Activated CD4-positive, alpha-beta T cell treated with anti-CD3 and anti-CD28 coated beads for 4 hours (primary cell): ENCODE data around the gene SNIP1.
"Not testable (repeated sequence)": the region's sequence is repeated elsewhere in the genome, so short reads cannot be mapped to it uniquely, and the experiment has no call there.

Source experiments
- DNase-seq, 2 donors: peaks; one replicate each; pipeline ENCODE4 v3.0.0-alpha.2; 2020

SNIP1 gene

DNA sequence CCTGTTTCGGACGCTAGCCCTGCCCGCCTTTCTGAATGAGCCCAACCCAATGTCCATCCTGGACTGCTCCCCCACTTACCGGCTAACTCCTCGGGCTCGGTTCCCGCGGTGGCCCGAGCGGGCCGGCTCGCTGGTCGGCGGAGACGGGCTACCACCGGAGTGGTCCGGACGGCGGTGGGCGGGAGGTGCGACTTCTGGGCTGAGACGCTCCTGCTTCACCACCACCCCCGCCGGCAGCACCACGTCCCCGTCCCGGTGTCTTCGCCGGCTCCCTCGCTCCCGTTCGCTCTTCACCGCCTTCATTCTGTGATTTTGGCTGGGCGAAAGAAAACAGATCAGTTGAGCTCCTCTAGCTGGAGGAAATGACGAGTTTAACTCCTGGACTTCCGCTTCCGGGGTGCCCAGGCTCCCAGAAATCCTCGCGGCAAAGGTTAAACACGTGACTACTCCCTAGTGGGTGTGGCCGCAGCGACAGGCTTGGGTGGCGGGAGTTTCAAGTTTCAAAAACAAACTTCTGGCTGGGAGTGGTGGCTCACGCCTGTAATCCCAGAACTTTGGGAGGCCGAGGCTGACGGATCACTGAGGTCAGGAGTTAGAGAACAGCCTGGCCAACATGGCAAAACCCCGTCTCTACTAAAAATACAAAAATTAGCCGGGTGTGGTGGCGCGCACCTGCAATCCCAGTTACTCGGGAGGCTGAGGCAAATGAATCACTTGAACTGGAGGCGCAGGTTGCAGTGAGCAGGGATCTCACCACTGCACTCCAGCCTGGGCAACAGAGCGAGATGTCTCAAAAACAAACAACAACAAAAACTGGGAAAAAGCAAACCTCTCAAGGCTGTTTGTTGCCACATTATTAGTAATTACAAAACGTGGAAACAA lies at the start of gene SNIP1:
TSS of gene SNIP1 (minus strand) at position 367 of the 882 bp plus-strand sequence. CDS start at position 303, 64 bp downstream.
- peak; percentile 88 to 89 for DNase-seq

DNA sequence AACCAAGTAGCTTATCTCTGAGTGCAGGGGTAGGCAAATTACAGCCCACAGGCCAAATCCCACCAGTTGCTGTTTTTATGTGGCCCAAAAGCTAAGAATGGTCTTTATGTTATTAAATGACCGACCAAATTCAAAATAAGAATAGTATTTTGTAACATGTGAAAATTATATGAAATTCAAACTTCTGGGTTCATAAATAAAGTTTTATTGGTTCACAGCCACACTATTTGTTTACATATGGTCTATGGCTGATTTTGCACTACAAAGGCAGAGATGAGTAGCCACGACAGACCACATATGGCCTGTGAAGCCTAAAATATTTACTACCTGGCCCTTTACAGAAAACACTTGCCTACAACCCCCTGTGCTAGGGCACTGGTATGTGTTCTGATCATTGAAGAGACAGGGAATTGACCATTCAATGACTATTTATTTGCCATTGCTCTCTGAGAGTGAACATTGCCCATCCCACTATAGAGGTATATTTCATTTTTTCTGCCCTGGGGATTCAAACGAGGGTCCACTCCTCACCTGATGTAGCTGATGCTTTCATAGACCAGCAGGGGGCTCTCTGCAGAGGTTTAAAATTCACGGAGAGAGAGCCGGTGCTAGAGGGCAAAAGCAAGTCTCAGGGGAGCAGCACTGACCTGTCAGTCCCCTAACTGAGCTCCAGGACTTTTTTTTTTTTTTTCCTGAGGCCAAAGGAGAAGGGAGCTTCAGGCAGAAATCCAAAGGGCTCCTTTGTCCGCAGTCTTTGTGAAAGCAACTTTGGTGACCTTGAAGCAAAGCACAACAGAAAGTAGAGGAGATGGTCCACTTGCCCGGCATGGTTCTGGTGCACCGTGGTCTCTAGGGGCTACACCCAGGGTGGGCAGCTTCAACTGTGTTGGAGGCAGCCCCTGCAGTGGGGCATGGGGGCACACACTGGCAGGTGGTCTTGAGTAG lies 48.9 kb upstream of the SNIP1 start:
- peak; percentile 27 to 38 for DNase-seq

GRCh38 chr1:37601441-37601840 lies 47.3 kb upstream of the SNIP1 start:
- no peak for DNase-seq

- DNase-seq = no peak
These were observed 45.8 kb upstream of the SNIP1 start for GRCh38 chr1:37599940-37600339.

- DNase-seq = no peak
These were observed 42.1 kb upstream of the SNIP1 start for GRCh38 chr1:37596182-37596667.

DNA sequence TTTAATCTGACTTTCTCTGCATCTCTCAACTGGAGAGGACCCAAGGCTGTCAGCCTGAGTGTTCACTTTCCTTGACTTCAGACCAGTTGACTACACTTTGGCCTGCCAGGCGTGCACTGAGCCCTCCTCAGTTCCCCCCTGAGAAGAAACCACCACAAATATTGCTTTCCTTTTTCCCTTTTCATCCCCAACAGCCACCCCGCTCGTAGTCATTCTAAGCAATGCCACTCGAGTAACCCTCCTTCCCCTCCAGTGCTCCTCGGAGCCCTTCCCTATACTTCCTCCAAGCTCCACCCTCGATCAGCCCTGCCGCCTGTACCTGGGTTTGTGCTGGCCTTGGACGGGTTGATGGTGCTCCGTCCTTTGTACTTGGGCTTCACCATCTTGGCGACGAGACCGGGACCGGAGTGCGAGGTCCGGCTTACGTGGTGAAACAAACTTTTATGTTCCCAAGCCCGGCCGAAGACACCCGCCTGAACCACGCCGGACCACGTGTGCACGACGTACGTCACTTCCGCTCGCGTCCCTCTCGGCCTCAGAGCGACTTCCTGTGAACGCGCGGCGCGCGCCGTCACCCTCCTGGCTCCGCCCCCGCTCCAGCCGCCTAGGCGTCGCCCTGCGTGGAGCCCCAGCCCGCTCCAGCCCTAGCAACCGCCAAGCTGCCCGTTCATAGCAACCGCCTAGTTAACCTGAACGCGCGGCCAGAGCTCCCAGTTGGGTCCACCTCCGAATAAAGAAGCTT lies 41.5 kb upstream of the SNIP1 start, which contains the start of gene GNL2:
TSS of gene GNL2 (minus strand) at position 498 of the 742 bp plus-strand sequence. CDS start at position 383, 115 bp downstream.
- DNase-seq = peak; percentile 94 to 95

DNA sequence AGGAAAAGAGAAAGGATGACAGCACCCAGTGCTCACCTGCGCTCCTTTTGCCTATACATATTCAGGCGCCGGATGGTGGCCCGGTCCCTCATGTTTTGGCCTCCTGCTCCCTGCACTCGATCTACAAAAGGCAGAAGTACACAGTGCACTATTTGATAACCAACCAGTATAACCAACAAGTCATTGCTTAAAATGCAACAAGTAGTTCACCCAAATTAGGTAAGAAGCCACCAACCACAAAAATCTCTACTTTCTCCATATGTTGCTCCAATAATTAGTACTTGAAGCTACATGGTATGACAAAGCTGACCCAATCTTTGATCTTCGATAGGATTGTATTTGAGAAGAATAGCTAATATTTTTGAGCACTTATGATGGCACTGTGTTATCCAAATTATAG lies 39.6 kb upstream of the SNIP1 start:
- DNase-seq = no peak

DNA sequence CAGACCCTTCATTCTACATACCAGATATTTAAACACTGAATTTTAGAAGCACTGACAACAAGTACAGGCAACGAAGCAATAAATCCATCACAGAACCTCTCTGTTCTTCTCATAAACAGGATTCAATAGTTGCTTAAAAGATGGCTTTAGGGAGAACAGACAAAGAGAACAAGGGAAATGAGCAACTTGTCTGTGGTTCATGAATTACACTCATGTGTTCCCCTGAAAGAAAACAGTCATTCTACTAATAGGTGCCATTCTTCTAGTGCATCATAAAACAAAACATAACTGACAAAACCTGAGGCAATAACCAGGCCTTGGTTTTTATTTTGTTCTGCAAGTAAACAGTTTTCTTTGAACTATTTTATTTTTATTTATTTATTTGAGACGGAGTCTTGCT lies 34.8 kb upstream of the SNIP1 start:
- DNase-seq = no peak

GRCh38 chr1:37584544-37584943 lies 30.5 kb upstream of the SNIP1 start:
- not testable (repeated sequence) for DNase-seq

DNA sequence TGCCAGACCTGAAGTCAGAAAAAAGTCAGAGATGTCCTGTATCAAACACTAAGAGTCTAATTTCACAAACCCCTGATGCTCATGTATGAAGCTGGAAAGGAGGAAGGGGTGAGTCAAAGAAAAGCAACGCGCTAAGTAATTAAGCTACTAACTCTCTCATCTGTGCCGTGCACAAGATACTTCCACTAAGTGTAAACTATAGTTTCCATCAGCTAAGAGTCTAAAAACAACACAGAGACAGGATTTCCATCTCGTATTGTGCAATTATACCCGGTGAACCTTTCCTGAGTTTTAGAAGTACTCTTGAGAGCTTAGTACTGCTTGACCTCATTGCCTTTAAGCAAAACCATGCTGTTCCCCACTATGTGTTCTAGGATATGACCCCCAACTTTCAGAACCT lies 21.6 kb upstream of the SNIP1 start:
- no peak for DNase-seq

DNA sequence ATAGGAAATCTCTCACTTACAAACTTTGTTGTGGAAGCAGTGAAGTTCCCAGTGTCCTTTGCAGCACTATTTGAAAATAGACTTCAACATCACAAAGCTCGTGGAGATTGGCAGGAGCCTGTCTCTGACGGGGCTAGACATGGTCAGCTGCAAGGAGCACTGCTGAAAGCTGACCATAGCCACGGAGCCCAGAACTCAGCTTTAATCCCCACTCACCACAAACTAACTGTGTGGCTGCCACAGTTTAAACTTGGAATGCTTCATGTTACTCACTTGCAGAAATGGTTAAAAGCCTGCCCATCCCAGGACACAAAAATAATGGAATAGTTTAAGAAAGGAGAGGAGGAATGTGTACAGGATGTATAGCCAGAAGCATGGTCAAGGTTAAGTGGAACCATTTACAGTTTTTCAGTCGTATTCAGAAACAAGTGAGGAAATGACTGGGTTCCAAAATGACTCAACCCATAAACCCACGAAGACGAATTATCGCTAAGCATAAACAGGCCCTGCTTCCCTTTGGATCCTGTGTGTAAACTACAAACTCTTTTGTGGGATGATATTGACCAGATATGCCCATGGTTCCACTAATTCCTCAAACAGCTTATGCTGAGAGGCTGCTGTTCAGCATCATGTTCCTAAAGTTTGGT lies 20.9 kb upstream of the SNIP1 start:
- DNase-seq = no peak

DNA sequence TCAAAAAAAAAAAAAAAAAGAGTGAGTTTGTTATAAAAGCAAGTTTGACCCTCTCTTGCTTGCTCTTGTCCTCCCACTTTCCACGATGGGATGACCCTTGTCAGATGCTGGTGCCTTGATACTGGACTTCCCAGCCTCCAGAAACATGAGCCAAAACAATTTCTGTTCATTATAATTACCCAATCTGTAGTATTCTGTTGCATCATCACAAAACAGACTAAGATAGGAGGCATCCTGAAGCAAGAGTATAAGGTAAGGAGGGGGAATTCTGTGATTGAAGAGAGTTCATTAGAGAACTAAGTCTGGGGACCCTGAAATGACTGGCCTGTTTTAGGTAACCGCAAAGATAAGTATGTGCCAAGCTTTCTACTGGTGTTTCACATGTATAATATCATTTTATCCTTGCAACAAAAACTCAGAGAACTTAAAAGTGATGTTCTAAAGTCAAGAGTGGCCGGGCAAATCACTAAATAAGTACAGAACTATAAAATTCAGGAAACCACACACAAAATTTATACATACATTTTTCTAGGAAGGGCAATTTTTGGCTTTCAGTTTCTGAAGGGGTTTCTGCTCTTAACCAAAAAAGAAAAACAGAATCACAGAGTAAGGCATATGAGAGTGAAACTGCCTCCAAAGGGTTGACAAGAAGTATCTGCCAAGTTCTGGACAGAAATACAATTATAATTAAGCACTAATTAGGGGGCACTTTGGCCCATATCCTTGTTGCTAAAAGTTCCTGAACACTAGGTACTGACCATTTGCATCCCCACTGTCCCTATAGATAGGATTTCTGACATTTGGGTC lies 16.6 kb upstream of the SNIP1 start:
- DNase-seq = no peak

GRCh38 chr1:37567023-37567422 lies 12.9 kb upstream of the SNIP1 start:
- no peak for DNase-seq

- DNase-seq = no peak
These were observed 10.8 kb upstream of the SNIP1 start for GRCh38 chr1:37564892-37565291.

GRCh38 chr1:37562984-37563383 lies 8.9 kb upstream of the SNIP1 start:
- DNase-seq = no peak

DNA sequence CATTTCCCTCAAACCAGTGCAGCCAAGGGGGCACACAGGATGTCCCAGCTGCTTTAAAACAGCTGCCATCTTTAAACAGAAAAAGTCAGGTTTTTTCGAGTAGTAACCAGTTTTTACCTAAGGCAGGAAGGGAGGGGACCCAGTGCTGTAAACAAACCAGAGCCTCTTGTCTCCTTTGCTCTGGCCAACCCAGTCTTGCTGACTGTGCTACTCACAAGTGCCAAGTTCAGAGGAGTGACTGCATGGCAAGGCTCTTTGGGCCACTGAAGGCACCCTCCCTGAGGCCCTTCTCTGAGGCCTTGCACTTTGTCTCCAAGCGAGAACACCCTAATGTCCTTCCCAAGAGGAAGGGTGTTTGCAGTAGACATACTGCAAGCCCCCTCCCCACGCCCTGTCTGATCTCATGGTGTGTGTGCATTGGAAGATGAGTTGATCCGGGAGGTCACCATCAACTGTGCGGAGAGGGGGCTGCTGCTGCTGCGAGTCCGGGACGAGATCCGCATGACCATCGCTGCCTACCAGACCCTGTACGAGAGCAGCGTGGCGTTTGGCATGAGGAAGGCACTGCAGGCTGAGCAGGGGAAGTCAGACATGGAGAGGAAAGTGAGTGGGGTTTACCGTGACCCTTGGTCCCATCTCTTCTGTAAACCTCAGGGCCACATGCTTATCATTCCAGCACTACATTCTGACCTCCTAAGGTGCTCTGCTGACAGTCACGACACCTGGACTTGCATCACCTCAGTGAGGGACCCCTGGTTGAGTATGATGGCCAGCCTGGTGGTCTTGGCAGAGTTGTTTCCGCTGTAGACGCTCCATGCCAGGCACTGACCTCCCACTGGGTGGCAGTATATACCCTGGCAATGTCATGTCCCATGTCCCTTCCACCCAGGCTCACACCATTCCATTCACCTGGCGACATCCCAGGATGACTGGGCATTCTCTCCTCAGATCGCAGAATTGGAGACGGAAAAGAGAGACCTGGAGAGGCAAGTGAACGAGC lies 7.3 kb upstream of the SNIP1 start:
- no peak for DNase-seq

DNA sequence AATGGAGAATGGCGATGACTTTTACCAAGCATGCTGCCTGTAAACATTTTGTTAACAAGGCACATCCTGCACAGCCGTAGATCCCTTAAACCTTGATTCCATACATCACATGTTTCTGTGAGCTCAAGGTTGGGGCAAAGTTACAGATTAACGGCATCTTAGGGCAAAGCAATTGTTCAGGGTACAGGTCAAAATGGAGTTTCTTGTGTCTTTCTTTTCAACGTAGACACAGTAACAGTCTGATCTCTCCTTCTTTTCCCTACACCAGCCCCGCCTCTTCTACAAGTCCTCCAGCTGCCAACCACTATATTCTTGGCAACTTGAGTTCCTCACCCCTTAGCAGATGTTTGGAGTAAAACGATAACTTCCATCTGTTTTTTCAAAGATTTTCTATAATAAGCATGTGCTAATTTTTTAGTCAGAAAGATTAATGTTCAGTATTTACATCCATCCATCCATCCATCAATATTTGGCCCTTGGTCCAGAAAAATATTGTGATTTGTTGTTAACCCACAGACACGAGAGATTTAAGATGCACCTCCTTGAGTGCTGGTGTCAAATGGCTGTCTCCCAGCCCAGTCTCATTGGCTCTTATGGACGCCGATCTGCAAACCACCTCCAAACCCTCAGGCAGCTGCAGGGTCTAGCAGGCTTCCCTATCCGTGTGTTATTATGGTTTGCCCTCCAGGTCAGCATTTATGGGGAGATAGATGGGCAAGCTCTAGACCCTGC lies 6.5 kb upstream of the SNIP1 start:
- no peak for DNase-seq

- not testable (repeated sequence) for DNase-seq
These were observed 5.9 kb upstream of the SNIP1 start for GRCh38 chr1:37559957-37560379.

DNA sequence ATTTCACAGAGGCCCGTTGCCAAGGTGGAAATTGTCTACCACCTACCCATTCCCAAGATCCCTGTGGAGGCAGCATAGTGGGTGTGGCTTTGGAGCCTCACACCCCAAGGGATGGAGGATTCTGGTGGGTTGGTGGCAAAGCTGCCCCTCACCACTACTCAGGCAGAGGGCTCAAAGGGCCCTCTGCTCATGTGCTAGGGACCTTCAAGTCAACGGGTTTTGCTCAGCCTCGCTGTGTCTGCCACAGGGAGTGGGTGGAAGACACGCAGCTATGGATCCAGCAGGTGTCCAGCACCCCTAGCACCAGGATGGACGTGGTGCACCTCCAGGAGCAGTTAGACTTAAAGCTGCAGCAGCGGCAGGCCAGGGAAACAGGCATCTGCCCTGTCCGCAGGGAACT lies 5.0 kb upstream of the SNIP1 start:
- DNase-seq = no peak
